Measurements from ENCODE around the gene CNGA1. TPM values are rescaled to one million over a fixed set of nuclear protein-coding genes. Genes with fewer than 3 reads are reported as not detected.
"Not testable (repeated sequence)": the region's sequence is repeated elsewhere in the genome, so short reads cannot be mapped to it uniquely, and the experiment has no call there.

The CNGA1 gene
- polyA plus RNA-seq, 5 donors: 0.50 to 1.4 (median 1.3) TPM

DNA sequence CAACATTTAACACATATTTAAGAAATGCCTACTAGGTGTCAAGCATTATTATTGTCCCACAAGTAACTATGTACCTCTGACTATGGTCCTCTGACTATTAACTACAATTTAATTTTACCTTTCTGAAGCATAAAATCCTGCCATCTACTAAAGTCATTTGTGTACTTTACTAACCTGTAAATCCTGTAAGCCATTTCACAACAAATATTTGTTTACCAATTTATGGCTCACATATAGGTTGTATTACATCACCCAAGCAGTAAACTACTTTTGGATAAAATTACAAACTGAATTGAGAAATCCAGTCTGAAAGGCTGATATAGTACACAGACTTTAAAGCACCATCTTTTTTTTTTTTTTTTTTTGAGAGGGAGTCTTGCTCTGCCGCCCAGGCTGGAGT, 43.8 kb downstream of the CNGA1 start:
- DNase-seq: no peak

DNA sequence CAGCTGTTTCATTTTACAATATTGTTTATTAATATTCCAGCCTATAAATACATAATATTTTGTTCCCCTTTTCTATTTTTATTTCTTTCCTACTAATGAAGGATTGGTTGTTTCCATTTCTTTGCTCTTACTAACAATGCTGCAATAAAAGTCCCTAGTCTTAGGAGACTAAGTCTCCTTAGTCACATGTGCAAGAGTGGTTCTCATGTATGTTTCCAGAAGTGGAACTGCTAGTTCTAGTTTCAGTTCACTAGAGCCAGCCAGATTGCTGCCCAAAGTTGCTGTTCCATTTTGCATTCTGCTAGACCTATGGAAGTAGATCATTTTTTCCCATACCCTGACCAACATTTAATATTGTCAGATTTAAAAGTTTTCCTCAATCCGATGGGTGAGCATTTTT, 44.3 kb downstream of the CNGA1 start:
- no peak for DNase-seq

DNA sequence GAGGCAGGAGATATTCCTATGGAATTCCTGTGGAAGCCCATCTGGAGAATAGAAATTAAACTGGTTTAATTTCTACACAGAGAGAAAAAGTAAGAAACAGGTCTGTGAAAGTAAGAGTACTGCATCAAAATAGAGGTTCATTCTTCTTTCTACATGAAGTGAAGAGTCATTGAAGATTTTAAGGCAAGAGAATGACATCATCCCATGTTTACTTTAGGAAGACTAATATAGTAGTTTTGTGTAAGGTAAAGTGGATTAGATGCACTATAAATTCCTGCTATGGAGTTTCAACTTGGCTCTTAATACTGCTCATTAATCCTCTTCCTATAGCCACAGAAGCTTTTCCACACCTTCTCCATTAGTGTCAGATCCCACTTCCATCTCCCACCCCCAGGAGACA, 47.6 kb downstream of the CNGA1 start:
- DNase-seq: no peak

DNA sequence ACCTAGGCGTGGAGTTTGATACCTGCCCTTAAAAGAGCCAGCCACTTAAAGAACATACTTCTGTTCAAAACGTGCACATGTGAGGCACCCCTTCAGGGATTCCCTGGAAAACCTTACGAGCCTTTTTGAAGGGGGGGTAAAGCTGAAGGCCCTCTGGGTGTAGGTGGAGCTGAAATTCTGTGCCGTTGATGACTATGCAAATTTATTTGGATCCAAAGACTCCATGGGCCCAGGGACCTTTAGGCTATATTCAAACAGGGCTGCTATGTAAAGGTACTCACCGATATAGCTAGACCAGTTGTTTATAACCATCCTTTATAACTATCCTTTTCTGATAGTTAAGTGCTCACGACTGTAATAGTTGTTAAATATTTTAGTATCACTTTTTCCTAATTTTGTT, 61.8 kb downstream of the CNGA1 start:
- DNase-seq: no peak

DNA sequence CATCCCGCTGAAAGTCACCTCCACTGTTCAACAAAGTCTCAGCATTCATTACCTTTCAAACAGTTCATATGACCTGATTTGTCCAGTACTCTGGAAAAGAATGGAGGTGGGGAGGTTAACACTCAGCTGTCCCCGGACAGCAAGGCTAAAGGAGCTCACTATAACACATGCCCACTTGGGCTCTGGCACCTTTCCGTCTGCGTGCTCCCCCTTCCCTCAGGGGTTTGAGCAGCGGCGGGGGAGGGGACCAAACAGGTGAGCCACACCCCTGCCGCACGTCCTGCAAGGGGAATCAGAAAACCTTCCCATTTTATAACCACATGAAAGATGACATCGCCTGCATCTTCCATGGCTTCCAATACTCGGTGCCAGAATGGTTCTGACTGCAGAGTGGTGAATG, 62.2 kb downstream of the CNGA1 start:
- no peak for DNase-seq

DNA sequence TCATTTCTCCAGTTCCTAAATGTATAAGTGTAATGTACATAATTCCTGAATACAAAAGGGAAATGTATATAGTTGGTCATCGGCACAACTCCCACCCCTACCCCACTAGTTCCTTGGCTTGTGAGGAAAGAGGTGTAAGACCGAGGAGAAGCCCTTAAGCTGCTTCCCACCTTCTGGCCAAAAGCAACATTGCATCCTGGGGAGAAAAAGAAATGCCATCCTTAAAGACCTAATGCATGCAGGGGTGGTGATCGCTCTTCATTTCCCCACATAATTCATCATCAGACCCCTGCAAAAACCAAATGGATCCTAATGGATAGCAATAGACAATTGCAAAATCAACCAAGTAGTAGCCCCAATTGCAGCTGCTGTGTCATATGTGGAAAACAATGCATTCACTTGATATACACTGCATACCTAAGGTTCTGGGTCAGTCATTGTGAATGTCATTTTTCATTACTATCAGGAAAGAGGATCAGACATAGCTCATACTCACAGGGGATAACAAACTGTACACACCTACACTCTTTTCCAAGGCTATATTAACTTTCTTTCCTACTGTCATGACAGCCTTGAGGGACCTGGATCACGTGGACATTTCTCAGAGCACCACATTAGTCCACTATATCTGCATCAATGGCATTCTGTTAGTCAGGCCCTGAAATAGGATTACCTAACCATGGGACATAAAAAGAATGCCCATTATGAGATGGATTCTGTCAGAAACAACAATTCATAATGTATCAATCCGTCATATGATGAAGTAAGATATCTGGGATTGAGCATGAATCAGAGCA, 70.4 kb downstream of the CNGA1 start:
- DNase-seq: no peak

DNA sequence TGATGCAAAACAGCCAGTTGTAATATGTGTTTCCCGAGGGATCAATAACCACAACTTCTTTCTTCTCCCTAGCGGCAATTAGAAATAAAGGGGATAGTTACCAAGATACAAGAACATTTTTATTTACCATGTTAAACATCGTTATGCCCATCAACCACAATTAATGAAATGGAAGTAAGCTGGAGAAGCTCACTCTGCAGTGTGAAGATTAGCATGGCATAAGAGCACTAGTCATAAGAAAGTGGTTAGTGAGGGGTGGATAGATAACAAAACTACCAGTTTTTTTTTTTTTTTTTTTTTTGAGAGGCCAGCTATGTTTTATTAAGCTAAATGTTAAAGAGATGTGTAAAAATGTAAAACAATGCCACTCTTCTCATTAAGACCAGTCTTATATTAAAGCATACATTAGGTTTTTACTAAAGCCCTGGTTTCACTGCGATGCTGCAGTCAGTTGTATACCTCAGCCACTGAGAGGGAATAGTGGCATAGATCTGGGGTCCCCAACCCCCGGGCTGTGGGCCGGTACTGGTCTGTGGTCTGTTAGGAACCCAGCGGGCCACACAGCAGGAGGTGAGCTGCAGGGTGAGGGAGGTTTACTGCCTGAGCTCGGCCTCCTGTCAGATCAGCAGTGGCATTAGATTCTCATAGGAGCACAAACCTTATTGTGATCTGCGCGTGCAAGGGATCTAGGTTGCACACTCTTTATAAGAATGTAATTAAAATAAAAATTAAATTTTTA, 74.2 kb downstream of the CNGA1 start:
- DNase-seq: no peak

DNA sequence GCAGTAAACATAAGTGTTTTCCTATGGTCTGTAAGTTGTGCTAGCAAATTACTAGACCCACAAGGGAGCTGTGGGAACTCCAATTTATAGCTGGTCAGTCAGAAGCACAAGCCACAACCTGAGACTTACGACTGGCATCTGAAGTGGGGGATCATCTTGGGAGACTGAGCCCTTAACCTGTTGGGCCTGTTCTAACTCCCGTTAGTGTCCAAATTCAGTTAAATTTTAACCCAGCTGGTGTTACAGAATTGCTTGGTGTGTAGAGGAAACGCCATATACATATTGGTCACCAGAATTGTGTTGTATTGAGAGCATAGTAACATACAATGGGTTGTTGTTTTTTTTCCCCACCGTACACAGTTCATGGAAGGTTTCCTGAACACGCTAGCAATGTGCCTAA, 77.0 kb downstream of the CNGA1 start:
- DNase-seq: no peak

DNA sequence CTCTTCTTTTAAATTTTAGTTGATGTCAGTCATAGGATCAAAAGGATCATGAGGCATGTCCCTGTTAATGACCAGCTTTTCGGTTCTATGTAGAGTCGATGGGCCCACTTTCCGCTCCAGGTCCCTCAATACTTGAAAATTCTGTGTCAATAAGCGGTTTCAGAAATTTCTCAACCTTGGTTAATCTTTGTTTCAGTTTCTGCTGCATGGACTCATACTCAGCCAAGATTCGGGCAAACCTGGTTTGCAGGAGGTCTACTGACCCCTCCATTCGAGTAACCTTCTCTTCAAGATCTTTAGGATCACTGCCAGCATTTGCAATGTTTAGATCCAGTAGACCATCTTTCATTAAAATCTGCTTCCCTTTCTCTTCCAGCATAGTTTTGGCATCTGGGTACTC, 80.1 kb downstream of the CNGA1 start:
- no peak for DNase-seq

DNA sequence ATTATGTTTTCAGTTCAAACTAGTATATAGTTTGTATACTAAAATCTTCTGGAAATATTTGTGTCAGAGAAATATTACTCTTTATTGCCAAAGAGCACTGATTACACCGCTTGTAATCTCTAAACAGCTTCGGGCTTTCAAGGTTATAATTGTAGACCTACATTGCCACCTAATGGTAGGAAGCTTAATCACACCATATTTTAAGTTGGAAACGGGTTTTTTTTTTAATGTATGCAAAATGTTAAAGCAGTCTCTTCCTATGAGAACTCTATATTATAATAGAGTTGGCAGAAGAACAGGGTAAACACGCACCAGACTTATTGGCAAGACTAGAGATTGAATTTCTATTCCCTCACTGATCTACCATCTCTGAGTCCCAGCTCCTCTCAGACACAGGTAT, 82.6 kb downstream of the CNGA1 start:
- peak in 1 of 2 donors; percentile 48 for DNase-seq

DNA sequence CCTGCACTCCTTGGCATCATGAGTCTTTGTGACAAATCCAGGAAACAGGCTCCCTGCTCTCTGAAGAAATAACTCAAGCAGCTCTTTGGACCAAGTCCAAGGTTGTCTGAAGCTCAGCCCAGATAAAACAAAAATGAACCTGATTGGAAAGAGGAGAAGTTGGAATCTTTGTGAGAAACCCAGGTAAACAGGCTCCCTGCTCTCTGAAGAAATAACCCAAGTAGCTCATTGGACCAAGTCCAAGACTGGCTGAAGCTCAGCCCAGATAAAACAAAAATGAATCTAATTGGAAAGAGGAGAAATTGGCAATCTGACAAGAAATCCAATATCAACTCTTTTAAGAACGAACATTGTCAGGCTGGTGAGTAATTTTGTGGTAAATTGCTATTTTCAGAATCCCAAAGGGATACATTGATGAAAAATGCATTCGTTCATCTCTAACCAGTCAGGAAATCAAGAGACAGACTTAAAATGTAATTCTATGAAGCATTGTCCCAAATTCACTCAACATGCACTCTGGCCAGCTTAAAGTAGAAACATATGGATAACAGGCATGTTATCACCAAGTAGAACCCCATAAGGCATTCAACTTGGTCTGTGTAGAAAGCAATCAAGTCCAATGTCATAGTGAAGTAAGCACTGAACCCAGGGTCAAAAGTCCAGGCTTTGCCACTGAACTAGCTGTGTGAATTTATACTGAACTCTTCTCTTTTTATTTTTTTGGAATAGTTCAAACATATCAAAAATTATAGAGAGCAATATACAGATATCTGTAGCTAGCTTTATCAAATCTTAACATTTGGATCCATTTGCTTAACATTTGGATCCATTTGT, 85.3 kb downstream of the CNGA1 start:
- DNase-seq: peak in 1 of 2 donors; percentile 36

DNA sequence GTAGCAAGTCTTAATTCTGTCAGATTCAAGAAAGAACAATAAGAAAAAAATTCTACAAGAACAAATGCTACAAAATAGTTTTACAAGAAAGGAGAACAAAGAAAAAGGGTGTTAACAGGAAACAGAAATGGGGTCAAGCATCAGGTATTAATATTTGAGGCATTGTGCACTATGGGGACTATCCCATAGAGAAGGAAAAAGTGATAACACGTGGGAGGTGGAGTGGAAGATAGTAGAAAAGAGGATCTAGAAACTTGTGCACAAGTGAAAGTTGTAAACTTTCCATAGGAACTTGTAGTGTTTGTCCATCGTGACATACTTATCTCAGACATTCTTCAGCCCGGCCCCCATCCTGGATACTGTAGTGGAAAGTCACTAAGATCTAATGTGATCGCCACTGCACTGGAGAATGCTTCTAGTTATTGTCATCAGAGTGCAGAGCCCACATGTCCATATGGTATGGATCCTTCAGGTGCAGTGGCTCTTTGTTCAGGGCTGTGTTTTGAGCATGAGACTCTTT, 86.7 kb downstream of the CNGA1 start:
- DNase-seq: no peak

DNA sequence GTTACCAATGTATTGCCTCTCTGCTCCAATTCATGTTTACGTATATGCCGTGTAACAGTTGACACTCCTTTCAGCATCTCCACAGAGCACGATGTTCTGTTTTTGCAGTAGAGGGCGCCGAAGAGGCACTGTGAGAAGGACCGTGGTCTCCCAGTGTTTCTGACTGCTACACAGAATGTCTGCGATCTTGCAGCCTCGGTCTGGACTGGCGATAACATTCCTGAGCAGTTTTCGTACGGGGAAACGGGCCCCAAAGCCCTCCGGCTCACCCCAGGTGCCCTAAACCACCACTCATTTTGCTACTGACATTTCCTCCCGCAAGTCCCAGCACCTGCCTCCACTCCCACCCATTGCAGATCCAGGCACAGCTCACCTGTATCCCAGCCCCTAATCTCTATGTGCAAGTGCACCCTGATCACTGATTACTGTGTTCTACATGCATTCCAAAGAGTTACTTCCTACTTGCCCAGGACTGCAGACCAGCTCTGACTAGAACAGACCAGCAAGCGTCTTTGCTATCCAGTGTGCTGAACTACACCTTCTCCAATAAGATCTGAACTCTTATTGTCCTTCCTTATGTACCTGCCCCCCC, 89.7 kb downstream of the CNGA1 start:
- peak; percentile 42 to 46 for DNase-seq

DNA sequence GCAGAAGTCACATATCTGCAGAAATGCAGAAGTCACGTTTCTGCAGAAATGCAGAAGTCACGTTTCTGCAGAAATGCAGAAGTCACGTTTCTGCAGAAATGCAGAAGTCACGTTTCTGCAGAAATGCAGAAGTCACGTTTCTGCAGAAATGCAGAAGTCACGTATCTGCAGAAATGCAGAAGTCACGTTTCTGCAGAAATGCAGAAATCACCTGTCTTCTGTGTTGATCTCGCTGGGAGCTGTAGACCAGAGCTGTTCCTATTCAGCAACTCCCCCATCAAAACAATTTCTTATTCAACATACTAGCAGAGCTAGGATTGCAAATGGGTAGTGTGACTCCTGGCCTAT, 93.2 kb downstream of the CNGA1 start:
- not testable (repeated sequence) for DNase-seq

DNA sequence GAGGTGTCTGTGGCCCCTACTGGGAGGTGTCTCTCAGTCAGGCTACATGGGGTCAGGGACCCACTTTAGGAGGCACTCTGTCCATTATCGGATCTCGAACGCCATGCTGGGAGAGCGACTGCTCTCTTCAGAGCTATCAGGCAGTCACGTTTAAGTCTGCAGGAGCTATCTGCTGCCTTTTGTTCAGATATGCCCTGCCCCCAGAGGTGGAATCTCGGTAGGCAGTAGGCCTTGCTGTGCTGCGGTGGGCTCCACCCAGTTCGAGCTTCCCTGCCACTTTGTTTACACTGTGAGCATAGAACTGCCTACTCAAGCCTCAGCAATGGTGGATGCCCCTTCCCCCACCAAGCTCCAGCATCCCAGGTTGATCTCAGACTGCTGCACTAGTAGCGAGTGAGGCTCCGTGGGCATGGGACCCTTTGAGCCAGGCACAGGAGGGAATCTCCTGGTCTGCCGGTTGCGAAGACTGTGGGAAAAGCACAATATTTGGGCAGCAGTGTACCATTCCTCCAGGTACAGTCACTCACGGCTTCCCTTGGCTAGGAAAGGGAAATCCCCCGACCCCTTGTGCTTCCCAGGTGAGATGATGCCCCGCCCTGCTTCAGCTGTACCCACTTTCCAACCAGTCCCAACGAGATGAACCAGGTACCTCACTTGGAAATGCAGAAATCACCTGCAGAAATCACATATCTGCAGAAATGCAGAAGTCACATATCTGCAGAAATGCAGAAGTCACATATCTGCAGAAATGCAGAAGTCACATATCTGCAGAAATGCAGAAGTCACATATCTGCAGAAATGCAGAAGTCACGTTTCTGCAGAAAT, 93.8 kb downstream of the CNGA1 start:
- not testable (repeated sequence) for DNase-seq

DNA sequence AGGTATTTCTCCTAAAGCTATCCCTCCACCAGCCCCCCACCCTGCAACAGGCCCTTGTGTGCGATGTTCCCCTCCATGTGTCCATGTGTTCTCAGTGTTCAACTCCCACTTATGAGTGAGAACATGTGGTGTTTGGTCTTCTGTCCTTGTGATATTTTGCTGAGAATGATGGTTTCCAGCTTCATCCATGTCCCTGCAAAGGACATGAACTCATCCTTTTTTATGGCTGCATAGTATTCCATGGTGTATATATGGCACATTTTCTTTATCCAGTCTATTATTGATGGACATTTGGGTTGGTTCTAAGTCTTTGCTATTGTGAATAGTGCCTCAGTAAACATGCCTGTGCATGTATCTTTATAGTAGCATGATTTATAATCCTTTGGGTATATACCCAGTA, 99.3 kb downstream of the CNGA1 start:
- DNase-seq: not testable (repeated sequence)

DNA sequence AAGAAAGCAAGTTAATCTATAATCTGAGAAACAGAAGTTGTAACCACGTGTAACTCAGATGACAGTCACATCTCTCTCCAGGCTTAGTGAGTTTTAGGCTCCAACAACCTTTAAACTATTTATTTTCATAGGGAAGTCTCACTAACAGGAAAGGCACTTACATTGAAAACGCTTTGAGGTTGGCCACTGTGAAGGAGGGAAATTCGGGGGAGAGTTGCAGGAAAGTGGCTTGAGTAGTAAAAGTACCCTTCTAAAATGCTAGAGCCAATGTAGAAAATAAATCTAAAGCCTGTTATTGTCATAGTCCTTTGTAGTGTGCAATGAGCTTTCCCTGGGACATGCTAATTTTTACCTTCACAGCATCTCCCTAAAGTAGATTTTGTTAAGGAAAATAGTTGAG, 101.1 kb downstream of the CNGA1 start:
- no peak for DNase-seq

DNA sequence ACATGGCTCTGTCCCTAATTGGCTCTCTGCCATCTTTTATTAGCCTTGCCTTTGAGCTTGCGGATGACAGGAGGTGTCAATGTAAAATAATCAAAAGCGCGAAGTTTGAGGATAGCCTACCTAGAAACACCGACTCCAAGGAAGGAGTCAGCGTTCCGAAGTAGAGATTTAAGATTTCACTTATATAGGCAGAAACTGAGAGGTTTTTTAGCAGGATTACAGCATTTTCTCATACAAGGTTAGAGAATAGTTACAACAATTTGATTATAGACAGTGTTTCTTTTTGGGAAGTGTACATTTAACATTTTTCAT, 101.6 kb downstream of the CNGA1 start:
- no peak for DNase-seq

DNA sequence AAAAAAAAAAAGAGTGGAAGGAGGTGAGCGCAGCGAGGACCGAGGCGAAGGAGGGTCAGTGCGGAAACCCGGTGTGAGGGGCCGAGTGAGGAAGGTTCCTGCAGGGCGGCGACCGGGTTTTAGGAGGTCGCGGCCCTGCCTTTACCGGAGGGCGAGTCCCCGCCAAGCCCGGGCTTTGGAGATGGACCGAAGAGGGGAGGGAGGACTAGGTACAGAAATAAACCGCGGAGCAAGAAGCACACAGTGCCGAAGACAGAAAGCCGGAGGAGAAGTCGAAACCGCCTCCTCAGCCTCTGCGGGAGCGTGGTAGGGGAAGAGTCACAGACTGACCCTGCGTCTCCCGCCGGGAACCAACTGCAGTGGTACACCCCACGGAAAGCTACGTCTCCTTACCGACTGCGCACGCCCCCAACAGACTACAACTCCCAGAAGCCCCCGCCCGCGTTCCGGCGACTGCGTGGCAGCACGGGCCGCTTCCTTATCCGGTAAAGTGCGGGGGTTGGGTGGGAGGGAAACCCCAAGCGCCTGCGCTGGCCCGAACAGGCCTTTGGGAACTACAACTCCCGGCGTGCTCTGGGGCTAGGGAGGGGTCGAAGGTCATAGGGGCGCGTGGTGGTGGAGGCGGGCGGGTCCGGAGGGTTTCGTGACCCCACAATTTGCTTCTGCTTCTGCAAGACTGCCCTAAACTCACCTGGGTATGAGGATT, 102.1 kb downstream of the CNGA1 start, which contains the start of gene NFXL1:
Gene NFXL1, minus strand, starts transcription at position 364 of the 706 bp plus-strand sequence. CDS start 380 bp downstream, outside the sequence.
- DNase-seq: peak; percentile 96 to 97

DNA sequence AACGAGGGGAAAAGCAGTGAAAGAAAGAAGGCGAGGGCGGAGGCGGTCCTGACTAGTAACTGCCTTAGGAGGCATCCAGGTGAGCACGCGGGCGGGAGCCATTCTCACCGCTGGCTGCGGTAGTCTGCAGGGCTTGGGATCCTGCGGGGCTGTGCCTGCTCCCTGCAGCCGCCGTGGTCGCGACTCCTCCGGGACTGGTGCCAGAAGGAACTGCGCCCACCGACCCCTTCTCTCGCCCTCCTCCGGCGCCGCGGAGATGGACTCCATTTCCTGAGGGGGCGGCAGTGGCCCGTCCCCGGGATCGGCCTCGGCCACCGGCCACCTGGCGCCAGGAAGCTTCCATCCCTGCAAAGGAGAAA, 102.6 kb downstream of the CNGA1 start:
- DNase-seq: no peak
